Aorta (tissue), 5 donors: ENCODE measurements around the gene PRKN. TPM values are rescaled to one million over a fixed set of nuclear protein-coding genes. Genes with fewer than 3 reads are reported as not detected.

Experiments used
- ATAC-seq: fragments of 200-7000 bp; cut with Tn5 transposase; one replicate; pipeline ENCODE4 v1.9.1; 2022; ENCODE audit warnings: moderate library complexity; ENCODE audit not compliant: low FRiP score
- DNase-seq, 2 donors: peaks; one replicate each; pipeline ENCODE4 v3.0.0-alpha.2; 2020
- H3K27ac ChIP-seq, 2 donors: one replicate each; pipeline ENCODE4 v1.5.1; 2013; ENCODE audit warnings: low read length in 2 of 2, mild to moderate bottlenecking in 2 of 2, moderate library complexity in 2 of 2, control low read depth in 1 of 2, inconsistent platforms in 1 of 2, low read depth in 1 of 2
- H3K27me3 ChIP-seq, 2 donors: one replicate each; pipeline ENCODE4 v1.6.1; 2013; ENCODE audit warnings: control low read depth in 1 of 2, low read length in 1 of 2, mild to moderate bottlenecking in 1 of 2, moderate library complexity in 1 of 2; ENCODE audit not compliant: insufficient read depth in 2 of 2, control insufficient read depth in 1 of 2
- H3K36me3 ChIP-seq, 2 donors: one replicate each; pipeline ENCODE4 v1.6.1; 2013; ENCODE audit warnings: control low read depth in 1 of 2, low read length in 1 of 2, mild to moderate bottlenecking in 1 of 2; ENCODE audit not compliant: insufficient read depth in 2 of 2, control insufficient read depth in 1 of 2
- H3K4me1 ChIP-seq, 2 donors: one replicate each; pipeline ENCODE4 v1.6.1; 2013; ENCODE audit warnings: low read length in 2 of 2, control low read depth in 1 of 2, mild to moderate bottlenecking in 1 of 2, moderate library complexity in 1 of 2; ENCODE audit not compliant: insufficient read depth in 2 of 2, control insufficient read depth in 1 of 2
- H3K4me3 ChIP-seq, 2 donors: one replicate each; pipeline ENCODE4 v1.5.1; 2013; ENCODE audit warnings: low read length in 2 of 2, control low read depth in 1 of 2, mild to moderate bottlenecking in 1 of 2
- H3K9me3 ChIP-seq: one replicate; pipeline ENCODE4 v1.6.1; 2013; ENCODE audit warnings: mild to moderate bottlenecking, low read length; ENCODE audit not compliant: control insufficient read depth
- WGBS, 2 donors: extraction: QIAGEN DNeasy Blood & Tissue Kit; methylation state at CpG; one replicate each; pipeline ENCODE4 v1.1.7; 2013; 5-methylcytosine and 5-hydroxymethylcytosine counted together
- intact Hi-C, 2 donors: fragments of 100-400 bp; cut with DNase I; formaldehyde crosslinking; loops; one replicate each; pipeline versions ENCODE4 v1.14.2 to v1.15.0; 2022
- polyA plus RNA-seq, 2 donors: library from polyadenylated mRNA; stranded (reverse); fragments of 200-250 nt; gene quantifications; one replicate each; pipeline ENCODE4 v1.2.3, GENCODE V29; 2013
- total RNA-seq, 2 donors: library from RNA; stranded (reverse); fragmentation: NEBNext Ultra II Directional; extraction: Animal tissue kit (Norgen Biotek cat#: 25700); gene quantifications; one replicate each; pipeline ENCODE4 v1.2.1, GENCODE V29; 2021
- donor health status: healthy with polysubstance abuse.
- donor health status: Bipolar disorder and iron deficiency.
- donor health status: DM: no; HTN: no; CAD: no.
- donor health status: DM: no; HTN: no; CAD: no.
- donor health status: DM: yes; HTN: yes; CAD: no.

PRKN gene
- total and polyA plus RNA-seq, 4 donors: 1.0 to 17.3 (median 5.7) TPM

- Histone ChIP-seq H3K27ac (no peak overlapping the region), H3K27me3 (no peaks in the 10 kb centered on the region), H3K9me3 (no peaks in the 10 kb centered on the region), H3K36me3 (no peaks in the 10 kb centered on the region), H3K4me3 (no peak overlapping the region), H3K4me1 (peaks cover 2 to 5% of the 10 kb centered on the region in 2 donors)
- ATAC-seq: no peak
- intact Hi-C loops: no loop called here
- DNase-seq: no peak
- WGBS, 2 donors: 95% methylated on average over 4 of the region's 4 CpGs
Observed at GRCh38 chr6:162364488-162364887, 363.1 kb downstream of the PRKN start.

- intact Hi-C loops: no loop called here
- DNase-seq (no peak), ATAC-seq (no peak)
- Histone ChIP-seq H3K36me3 (no peaks in the 10 kb centered on the region), H3K4me1 (peaks cover under 1 to 5% of the 10 kb centered on the region in 2 donors), H3K27ac (no peak overlapping the region), H3K4me3 (no peak overlapping the region), H3K9me3 (no peaks in the 10 kb centered on the region), H3K27me3 (no peaks in the 10 kb centered on the region)
- 90% methylated on average over 4 of the region's 4 CpGs for WGBS, 2 donors
Observed at GRCh38 chr6:162363757-162364156, 363.8 kb downstream of the PRKN start.

DNA sequence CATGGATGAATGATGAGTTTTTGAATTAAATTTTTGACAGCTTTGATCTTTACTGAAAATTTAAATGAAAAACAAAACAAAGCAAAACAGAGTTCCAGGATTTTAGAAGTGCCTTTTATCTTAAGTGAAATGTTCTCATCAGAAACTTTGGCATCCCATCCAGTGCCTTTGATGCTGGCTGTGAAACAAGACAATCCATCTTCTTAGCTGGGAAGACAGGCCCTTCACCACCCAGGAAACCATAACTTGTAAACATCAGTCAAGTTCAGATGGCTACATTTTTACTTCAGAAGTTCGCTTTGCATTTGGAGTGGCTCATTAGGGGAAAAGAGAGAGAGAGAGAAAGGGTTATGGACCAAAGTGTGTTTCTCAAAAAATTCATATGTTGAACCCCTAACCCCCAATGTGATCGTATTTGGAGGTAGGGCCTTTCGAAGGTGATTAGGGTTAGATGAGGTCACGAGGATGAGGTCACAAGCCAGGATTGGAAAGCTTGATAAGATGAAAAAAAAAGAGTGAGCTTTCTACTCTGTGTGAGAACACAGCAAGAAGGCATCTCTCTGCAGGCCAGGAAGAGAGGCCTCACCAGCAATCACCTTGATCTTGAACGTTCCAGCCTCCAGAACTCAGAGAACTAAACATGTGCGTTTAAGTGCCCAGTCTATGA lies 366.5 kb downstream of the PRKN start:
- WGBS, 2 donors: 62 to 73% methylated on average over 6 of the region's 6 CpGs
- no peaks in the 10 kb centered on the region for H3K4me1 ChIP-seq
- intact Hi-C loops: no loop called here
- no peaks in the 10 kb centered on the region for H3K9me3 ChIP-seq
- H3K4me3 ChIP-seq: no peak overlapping the region
- no peaks in the 10 kb centered on the region for H3K36me3 ChIP-seq
- no peak overlapping the region for H3K27ac ChIP-seq
- H3K27me3 ChIP-seq: no peaks in the 10 kb centered on the region
- no peak for DNase-seq
- no peak for ATAC-seq

DNA sequence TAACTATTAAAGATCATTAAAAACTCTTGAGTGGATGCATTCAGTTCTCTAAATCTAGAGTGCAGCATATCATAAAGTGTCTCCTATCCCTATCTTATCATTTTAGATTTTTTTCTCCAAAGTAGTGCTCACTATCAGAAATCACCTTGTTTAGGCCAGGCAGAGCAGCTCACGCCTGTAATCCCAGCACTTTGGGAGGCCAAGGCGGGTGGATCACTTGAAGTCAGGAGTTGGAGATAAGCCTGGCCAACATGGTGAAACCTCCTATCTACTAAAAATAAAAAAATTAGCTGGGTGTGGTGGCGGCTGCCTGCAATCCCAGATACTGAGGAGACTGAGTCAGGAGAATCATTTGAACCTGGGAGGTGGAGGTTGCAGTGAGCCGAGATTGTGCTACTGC lies 368.9 kb downstream of the PRKN start:
- 95% methylated on average over 4 of the region's 4 CpGs for WGBS, 2 donors
- no peaks in the 10 kb centered on the region for H3K9me3 ChIP-seq
- no peak overlapping the region for H3K4me3 ChIP-seq
- no peaks in the 10 kb centered on the region for H3K4me1 ChIP-seq
- H3K36me3 ChIP-seq: no peaks in the 10 kb centered on the region
- DNase-seq (no peak), ATAC-seq (no peak)
- H3K27me3 ChIP-seq: no peaks in the 10 kb centered on the region
- H3K27ac ChIP-seq: no peak overlapping the region
- intact Hi-C loops: no loop called here

- H3K27me3 ChIP-seq: no peaks in the 10 kb centered on the region
- H3K4me3 ChIP-seq: no peak overlapping the region
- no peaks in the 10 kb centered on the region for H3K9me3 ChIP-seq
- ATAC-seq: no peak
- H3K4me1 ChIP-seq: no peaks in the 10 kb centered on the region
- no peaks in the 10 kb centered on the region for H3K36me3 ChIP-seq
- 73 to 77% methylated on average over 4 of the region's 4 CpGs for WGBS, 2 donors
- no peak overlapping the region for H3K27ac ChIP-seq
- intact Hi-C loops: no loop called here
- no peak for DNase-seq
Observed at GRCh38 chr6:162345051-162345511, 382.5 kb downstream of the PRKN start.

GRCh38 chr6:162344646-162345010 lies 382.9 kb downstream of the PRKN start:
- DNase-seq (no peak), ATAC-seq (no peak)
- Histone ChIP-seq H3K9me3 (no peaks in the 10 kb centered on the region), H3K4me3 (no peak overlapping the region), H3K27ac (no peak overlapping the region), H3K36me3 (no peaks in the 10 kb centered on the region), H3K4me1 (no peaks in the 10 kb centered on the region), H3K27me3 (no peaks in the 10 kb centered on the region)
- WGBS, 2 donors: 76 to 81% methylated on average over 2 of the region's 2 CpGs
- intact Hi-C loops: no loop called here

GRCh38 chr6:162343936-162344645 lies 383.5 kb downstream of the PRKN start:
- Histone ChIP-seq H3K36me3 (no peaks in the 10 kb centered on the region), H3K9me3 (no peaks in the 10 kb centered on the region), H3K27me3 (no peaks in the 10 kb centered on the region), H3K4me3 (no peak overlapping the region), H3K4me1 (no peaks in the 10 kb centered on the region), H3K27ac (no peak overlapping the region)
- intact Hi-C loops: no loop called here
- ATAC-seq: no peak
- WGBS, 2 donors: 52 to 58% methylated on average over 8 of the region's 8 CpGs
- DNase-seq: no peak

DNA sequence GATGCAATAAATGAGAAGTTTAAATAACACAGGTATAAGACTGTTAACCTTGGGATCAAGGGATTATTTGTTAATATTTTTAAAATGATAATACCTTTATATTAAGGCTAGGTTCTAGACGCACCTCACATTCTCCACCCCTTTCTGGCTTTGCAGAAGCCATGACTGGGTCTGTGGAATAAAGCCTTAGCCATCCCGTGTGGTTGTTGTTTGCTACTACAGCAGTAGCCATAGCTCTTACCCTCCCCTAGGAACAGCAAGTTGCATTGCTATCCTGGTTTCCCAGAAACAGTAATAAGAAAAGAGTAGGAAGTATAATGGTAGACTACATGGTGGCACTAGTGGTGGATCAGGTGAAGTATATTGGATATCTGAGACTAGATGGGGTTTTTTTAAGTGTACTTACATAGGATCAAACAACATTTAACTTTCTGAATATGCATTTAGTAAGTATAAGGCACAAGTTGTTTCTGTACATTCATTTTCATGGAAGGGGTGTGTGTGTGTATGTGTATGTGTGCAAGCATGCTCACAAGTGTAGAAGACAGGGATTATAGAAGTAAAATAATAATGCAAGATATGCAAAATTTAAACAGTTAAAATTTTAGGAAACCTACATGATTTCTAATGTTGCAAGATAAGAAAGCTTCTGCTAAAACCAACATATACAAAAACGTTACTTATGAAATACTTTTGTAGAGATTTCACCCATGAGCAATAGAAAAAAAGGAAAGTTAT lies 384.2 kb downstream of the PRKN start:
- WGBS, 2 donors: 40 to 50% methylated on average over 3 of the region's 3 CpGs
- ATAC-seq: no peak

More for the DNA sequence above, 384.2 kb downstream of the PRKN start:
- Histone ChIP-seq H3K27ac (no peak overlapping the region), H3K36me3 (no peaks in the 10 kb centered on the region), H3K4me1 (no peaks in the 10 kb centered on the region), H3K4me3 (no peak overlapping the region), H3K9me3 (no peaks in the 10 kb centered on the region), H3K27me3 (no peaks in the 10 kb centered on the region)
- DNase-seq: no peak
- intact Hi-C loops: no loop called here
